H9 (cell line): Measurements from ENCODE around the gene WDR75. TPM values are rescaled to one million over a fixed set of nuclear protein-coding genes. Genes with fewer than 3 reads are reported as not detected.

Experiments used
- DNase-seq: peaks from one replicate; pipeline ENCODE4 v3.0.0-alpha.2; 2017
- H2AFZ ChIP-seq: one replicate; pipeline ENCODE4 v1.6.1; 2013; ENCODE audit warnings: mild to moderate bottlenecking, low read length, control low read depth, moderate library complexity
- H2AK5ac ChIP-seq: 2 replicates; pipeline ENCODE4 v1.6.1; 2013; ENCODE audit warnings: low read length, control low read depth, mixed read lengths; ENCODE audit not compliant: insufficient read length
- H2BK120ac ChIP-seq: one replicate; pipeline ENCODE4 v1.6.1; 2013; ENCODE audit warnings: low read depth, mild to moderate bottlenecking, low read length, control low read depth, inconsistent platforms; ENCODE audit not compliant: poor library complexity, severe bottlenecking
- H2BK12ac ChIP-seq: 2 replicates; pipeline ENCODE4 v1.6.1; 2013; ENCODE audit warnings: low read length, control low read depth, mixed read lengths, low read depth; ENCODE audit not compliant: insufficient read length
- H2BK15ac ChIP-seq: 2 replicates; pipeline ENCODE4 v1.6.1; 2013; ENCODE audit warnings: low read depth, low read length, control low read depth
- H2BK20ac ChIP-seq: one replicate; pipeline ENCODE4 v1.6.1; 2013; ENCODE audit warnings: low read depth, mild to moderate bottlenecking, low read length, control low read depth, inconsistent platforms; ENCODE audit not compliant: poor library complexity, severe bottlenecking
- H2BK5ac ChIP-seq: 2 replicates; pipeline ENCODE4 v1.6.1; 2013; ENCODE audit warnings: low read length, control low read depth, mixed read lengths; ENCODE audit not compliant: insufficient read length
- H3K14ac ChIP-seq: 2 replicates; pipeline ENCODE4 v1.6.1; 2013; ENCODE audit warnings: low read length, control low read depth; ENCODE audit not compliant: insufficient read depth
- H3K18ac ChIP-seq: 2 replicates; pipeline ENCODE4 v1.6.1; 2013; ENCODE audit warnings: low read depth, mild to moderate bottlenecking, mixed read lengths, low read length, control low read depth; ENCODE audit not compliant: insufficient read length
- H3K23ac ChIP-seq: 2 replicates; pipeline ENCODE4 v1.6.1; 2013; ENCODE audit warnings: low read length, control low read depth, mixed read lengths, low read depth; ENCODE audit not compliant: insufficient read length
- H3K23me2 ChIP-seq: 2 replicates; pipeline ENCODE4 v1.6.1; 2013; ENCODE audit warnings: low read depth, mild to moderate bottlenecking, mixed read lengths, low read length, control low read depth; ENCODE audit not compliant: insufficient read length, poor library complexity, severe bottlenecking
- H3K27ac ChIP-seq: 2 replicates; pipeline ENCODE4 v1.5.1; 2013; ENCODE audit warnings: low read length, control low read depth, mixed read lengths, low read depth; ENCODE audit not compliant: insufficient read length
- H3K27me3 ChIP-seq: 2 replicates; pipeline ENCODE4 v1.6.1; 2013; ENCODE audit warnings: low read length, control low read depth, inconsistent platforms; ENCODE audit not compliant: insufficient read depth
- H3K4ac ChIP-seq: 2 replicates; pipeline ENCODE4 v1.6.1; 2013; ENCODE audit warnings: low read depth, mild to moderate bottlenecking, control low read depth, inconsistent platforms, low read length, moderate library complexity
- H3K4me1 ChIP-seq: 2 replicates; pipeline ENCODE4 v1.6.1; 2013; ENCODE audit warnings: low read length, control low read depth, inconsistent platforms; ENCODE audit not compliant: insufficient read depth
- H3K4me2 ChIP-seq: 2 replicates; pipeline ENCODE4 v1.6.1; 2013; ENCODE audit warnings: low read length, control low read depth, mixed read lengths; ENCODE audit not compliant: insufficient read length, insufficient read depth
- H3K56ac ChIP-seq: 2 replicates; pipeline ENCODE4 v1.6.1; 2013; ENCODE audit warnings: low read depth, mild to moderate bottlenecking, mixed read lengths, low read length, control low read depth; ENCODE audit not compliant: insufficient read length
- H3K79me1 ChIP-seq: 2 replicates; pipeline ENCODE4 v1.6.1; 2013; ENCODE audit warnings: low read depth, mild to moderate bottlenecking, moderate library complexity, low read length, control low read depth, inconsistent platforms; ENCODE audit not compliant: insufficient read depth, poor library complexity, severe bottlenecking
- H3K79me2 ChIP-seq: 2 replicates; pipeline ENCODE4 v1.6.1; 2013; ENCODE audit warnings: low read length, control low read depth, inconsistent platforms; ENCODE audit not compliant: insufficient read depth
- H3K9ac ChIP-seq: 2 replicates; pipeline ENCODE4 v1.6.1; 2013; ENCODE audit warnings: low read length, control low read depth, mixed read lengths; ENCODE audit not compliant: insufficient read length; ENCODE audit errors: extremely low read depth
- H3K9me3 ChIP-seq: one replicate; pipeline ENCODE4 v1.6.1; 2013; ENCODE audit warnings: low read depth, low read length, inconsistent platforms; ENCODE audit not compliant: control insufficient read depth
- H3T11ph ChIP-seq: one replicate; pipeline ENCODE4 v1.6.1; 2013; ENCODE audit warnings: mild to moderate bottlenecking, low read length, control low read depth, inconsistent platforms
- H4K20me1 ChIP-seq: one replicate; pipeline ENCODE4 v1.6.1; 2013; ENCODE audit not compliant: control insufficient read depth, insufficient read length, insufficient read depth
- H4K5ac ChIP-seq: 2 replicates; pipeline ENCODE4 v1.6.1; 2013; ENCODE audit warnings: low read depth, mild to moderate bottlenecking, mixed read lengths, low read length, control low read depth; ENCODE audit not compliant: insufficient read length
- H4K8ac ChIP-seq: replicated peaks from 2 replicates; pipeline ENCODE4 v1.6.1; 2013; ENCODE audit warnings: low read length, control low read depth, mixed read lengths, low read depth; ENCODE audit not compliant: insufficient read length
- H4K91ac ChIP-seq: 2 replicates; pipeline ENCODE4 v1.6.1; 2013; ENCODE audit warnings: low read depth, mild to moderate bottlenecking, moderate library complexity, mixed read lengths, low read length, control low read depth; ENCODE audit not compliant: insufficient read length
- H3K27ac Mint-ChIP-seq, 3 experiments: 2 replicates in 2 of 3; 3 replicates in 1 of 3; pipeline ENCODE4 v1.8.0; 2020 to 2021; ENCODE audit warnings: mixed read lengths in 3 of 3, mild to moderate bottlenecking in 1 of 3, moderate library complexity in 1 of 3
- H3K27me3 Mint-ChIP-seq: 2 replicates; pipeline ENCODE4 v1.8.0; 2021; ENCODE audit warnings: low read depth, mild to moderate bottlenecking, moderate library complexity, mixed read lengths
- H3K36me3 Mint-ChIP-seq, 3 experiments: 2 replicates in 2 of 3; 3 replicates in 1 of 3; pipeline ENCODE4 v1.8.0; 2020 to 2021; ENCODE audit warnings: low read depth in 3 of 3, mixed read lengths in 3 of 3; ENCODE audit not compliant: insufficient read depth in 1 of 3
- H3K4me1 Mint-ChIP-seq, 2 experiments: 2 replicates each; pipeline ENCODE4 v1.8.0; 2020; ENCODE audit warnings: mixed read lengths in 2 of 2
- H3K4me3 Mint-ChIP-seq, 2 experiments: 2 replicates in 1 of 2; 3 replicates in 1 of 2; pipeline ENCODE4 v1.8.0; 2020 to 2021; ENCODE audit warnings: mild to moderate bottlenecking in 2 of 2, mixed read lengths in 2 of 2, moderate library complexity in 1 of 2
- H3K9me3 Mint-ChIP-seq, 2 experiments: 2 replicates in 1 of 2; 3 replicates in 1 of 2; pipeline ENCODE4 v1.8.0; 2020; ENCODE audit warnings: mild to moderate bottlenecking in 2 of 2, mixed read lengths in 2 of 2, moderate library complexity in 1 of 2
- WGBS: extraction: QIAGEN DNeasy Blood & Tissue Kit; methylation state at CpG from one replicate; pipeline ENCODE4 v1.1.7; 2013; ENCODE audit warnings: missing lambda C conversion rate, low lambda C conversion rate, mixed read lengths; ENCODE audit not compliant: insufficient read length; ENCODE audit errors: extremely low coverage; 5-methylcytosine and 5-hydroxymethylcytosine counted together
- total RNA-seq: library from RNA; stranded (reverse); gene quantifications from 2 replicates; pipeline ENCODE4 v1.2.1, GENCODE V29; 2021
- TF ChIP-seq, protein P1 (sequence below): fragments of 200-600 bp; sonication (generic); conservative IDR thresholded peaks from 3 replicates; pipeline ENCODE4 v1.8.0; 2021; ENCODE audit warnings: antibody characterized with exemption, mild to moderate bottlenecking

Gene WDR75
- total RNA-seq, 1 experiment from 2014 or later = 80.6 TPM

DNA sequence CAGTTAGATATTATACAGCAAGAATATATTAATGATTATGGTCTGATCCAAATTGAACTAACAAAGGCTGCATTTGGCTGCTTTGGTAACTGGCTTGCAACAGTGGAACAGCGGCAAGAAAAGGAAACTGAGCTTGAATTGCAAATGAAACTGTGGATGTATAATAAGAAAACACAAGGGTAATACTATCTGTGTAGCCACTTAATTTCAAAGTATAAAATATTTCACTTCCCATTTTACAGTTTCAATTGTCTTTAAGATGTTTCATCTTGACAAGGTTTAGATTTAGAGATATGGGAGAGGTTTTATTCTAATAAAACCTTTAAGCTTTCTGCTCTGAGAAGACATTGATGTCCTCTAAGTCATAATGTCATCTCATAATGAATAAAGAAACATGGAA is 23.8 kb downstream of the WDR75 start:
- Histone ChIP-seq H2BK120ac (no peak overlapping the region), H4K91ac (no peak overlapping the region), H4K8ac (no peak overlapping the region), H3K79me1 (no peaks in the 10 kb centered on the region), H3K4me2 (no peak overlapping the region), H2BK12ac (no peak overlapping the region), H2BK5ac (no peak overlapping the region), H3K23ac (no peak overlapping the region), H2BK15ac (no peak overlapping the region), H2AFZ (no peak overlapping the region), H3K18ac (no peak overlapping the region), H3K4me1 (no peaks in the 10 kb centered on the region), H2AK5ac (no peak overlapping the region), H3T11ph (no peak overlapping the region), H2BK20ac (no peak overlapping the region), H3K27me3 (no peaks in the 10 kb centered on the region), H3K4ac (no peak overlapping the region), H3K27ac (no peak overlapping the region), H3K56ac (no peak overlapping the region), H3K14ac (no peak overlapping the region), H3K79me2 (no peaks in the 10 kb centered on the region), H3K9ac (no peak overlapping the region), H4K20me1 (no peaks in the 10 kb centered on the region), H3K23me2 (no peaks in the 10 kb centered on the region), H4K5ac (no peak overlapping the region), H3K9me3 (no peaks in the 10 kb centered on the region)
- H3K36me3 Mint-ChIP-seq = peaks cover 40 to 86% (median 85%) of the 10 kb centered on the region in 3 experiments
- no peaks in the 10 kb centered on the region for H3K9me3 Mint-ChIP-seq
- no peak for DNase-seq
- H3K27me3 Mint-ChIP-seq = no peaks in the 10 kb centered on the region
- H3K27ac Mint-ChIP-seq = no peak overlapping the region
- TF ChIP-seq, protein P1, sequence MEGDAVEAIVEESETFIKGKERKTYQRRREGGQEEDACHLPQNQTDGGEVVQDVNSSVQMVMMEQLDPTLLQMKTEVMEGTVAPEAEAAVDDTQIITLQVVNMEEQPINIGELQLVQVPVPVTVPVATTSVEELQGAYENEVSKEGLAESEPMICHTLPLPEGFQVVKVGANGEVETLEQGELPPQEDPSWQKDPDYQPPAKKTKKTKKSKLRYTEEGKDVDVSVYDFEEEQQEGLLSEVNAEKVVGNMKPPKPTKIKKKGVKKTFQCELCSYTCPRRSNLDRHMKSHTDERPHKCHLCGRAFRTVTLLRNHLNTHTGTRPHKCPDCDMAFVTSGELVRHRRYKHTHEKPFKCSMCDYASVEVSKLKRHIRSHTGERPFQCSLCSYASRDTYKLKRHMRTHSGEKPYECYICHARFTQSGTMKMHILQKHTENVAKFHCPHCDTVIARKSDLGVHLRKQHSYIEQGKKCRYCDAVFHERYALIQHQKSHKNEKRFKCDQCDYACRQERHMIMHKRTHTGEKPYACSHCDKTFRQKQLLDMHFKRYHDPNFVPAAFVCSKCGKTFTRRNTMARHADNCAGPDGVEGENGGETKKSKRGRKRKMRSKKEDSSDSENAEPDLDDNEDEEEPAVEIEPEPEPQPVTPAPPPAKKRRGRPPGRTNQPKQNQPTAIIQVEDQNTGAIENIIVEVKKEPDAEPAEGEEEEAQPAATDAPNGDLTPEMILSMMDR = no peak
- H3K4me3 Mint-ChIP-seq = no peak overlapping the region
- no CpG with 5 or more reads among the region's 1 CpG for WGBS
- no peaks in the 10 kb centered on the region for H3K4me1 Mint-ChIP-seq
